Activated CD8-positive, alpha-beta memory T cell treated with anti-CD3 and anti-CD28 coated beads for 1 hour (primary cell): ENCODE data around the gene CD44.

ENCODE experiments used
- DNase-seq, 2 donors: peaks; one replicate each; pipeline ENCODE4 v3.0.0-alpha.2; 2020; ENCODE audit warnings: low read depth in 1 of 2; ENCODE audit errors: extremely low read depth in 1 of 2

The CD44 gene

DNA sequence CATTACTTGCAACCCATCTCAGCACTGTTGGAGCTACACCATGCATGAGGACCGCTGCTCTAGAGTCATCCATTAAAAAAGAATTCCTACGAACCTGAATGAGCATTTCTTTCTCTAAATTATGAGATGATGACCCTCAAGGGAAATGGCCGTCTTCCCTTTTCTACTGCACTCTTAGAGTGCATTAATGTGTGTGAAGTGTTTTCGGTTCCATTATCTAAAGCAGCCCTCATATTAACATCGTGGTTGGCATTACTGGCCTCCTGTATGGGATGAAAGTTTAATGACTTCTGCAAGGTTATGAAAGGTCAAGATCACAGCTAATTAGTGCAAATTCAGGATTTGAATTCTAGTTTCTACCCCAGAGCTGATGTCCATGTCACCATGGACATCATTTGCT is 16.7 kb downstream of the CD44 start:
- no peak for DNase-seq

DNA sequence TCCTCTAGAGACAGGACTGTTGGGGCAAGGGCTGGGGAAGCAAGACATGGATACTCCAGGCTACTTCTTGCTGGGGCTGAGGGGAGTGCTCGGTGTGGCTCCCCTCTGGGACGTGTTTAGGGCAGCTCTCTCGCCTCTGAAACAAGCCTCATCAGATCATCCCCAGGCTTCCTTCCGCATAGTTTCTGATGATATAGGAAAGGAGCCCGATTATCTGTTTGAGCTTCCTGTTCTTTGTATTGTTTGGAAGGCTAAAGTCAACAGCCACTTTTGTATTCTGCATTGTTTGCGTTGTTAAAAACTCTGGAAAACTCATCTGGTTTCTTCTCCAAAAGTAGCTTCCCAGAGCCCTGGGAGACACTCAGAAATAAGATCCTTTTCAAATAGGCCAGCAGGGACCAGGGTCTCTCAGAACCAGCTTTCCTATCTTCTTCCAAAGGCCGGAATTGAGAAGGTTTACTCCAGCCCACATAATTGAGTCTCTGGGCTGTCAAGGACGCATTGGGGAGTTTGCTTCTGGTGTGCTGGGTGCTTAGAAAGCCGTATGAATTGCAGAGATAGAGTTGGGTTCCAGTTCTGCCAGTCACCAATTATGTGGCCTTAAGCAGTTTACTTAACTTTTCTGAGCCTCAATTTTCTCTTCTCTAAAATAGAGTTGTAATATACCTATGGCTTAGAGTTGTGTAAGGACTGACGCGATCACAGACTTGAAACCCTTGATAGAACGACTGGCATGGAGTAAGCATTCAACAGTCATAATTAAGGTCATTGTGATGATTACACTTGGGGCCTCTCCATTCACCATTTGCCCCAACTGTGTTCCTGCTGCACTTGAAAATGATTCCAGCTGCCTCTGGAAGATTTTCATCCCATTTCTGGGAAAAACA is 19.1 kb downstream of the CD44 start:
- DNase-seq, result no peak

DNA sequence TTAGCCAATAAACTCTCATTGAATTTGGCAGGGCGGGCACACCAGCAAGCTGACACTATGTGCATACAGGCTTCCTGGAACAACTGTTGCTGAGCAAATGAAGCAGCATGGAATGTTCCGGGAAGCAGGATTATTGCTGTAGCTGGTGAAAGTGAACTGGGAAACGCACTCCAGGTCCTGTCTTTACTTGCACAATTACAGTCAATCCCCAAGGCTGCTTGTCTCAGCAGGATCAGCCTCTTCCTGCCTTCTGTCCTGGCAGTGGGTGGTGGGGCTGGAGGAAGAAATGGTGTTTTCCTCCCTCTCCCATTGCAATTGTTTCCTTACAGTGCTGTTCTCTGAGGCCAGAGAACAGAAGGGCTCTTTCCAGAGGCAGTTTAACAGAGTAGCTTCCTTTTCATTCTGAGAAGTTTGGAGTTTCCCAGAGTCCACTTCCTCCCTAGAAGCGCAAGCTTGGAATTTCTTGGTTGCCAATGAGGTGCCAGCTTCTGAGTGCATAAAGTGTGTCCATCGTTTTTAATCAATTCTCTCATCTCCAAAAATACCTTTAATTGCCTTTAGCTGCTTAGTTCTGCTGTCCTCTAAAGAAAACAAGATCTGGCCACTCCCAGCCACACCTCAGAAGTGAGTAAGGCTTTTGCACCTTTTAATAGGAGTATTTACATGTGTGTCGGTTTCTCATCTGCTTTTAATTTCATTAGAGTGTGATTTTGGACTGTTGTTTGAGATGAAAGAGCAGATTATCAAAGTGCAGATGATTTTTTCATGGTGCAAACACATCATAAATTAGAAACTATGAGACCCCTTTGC is 19.9 kb downstream of the CD44 start:
- DNase-seq, result no peak

DNA sequence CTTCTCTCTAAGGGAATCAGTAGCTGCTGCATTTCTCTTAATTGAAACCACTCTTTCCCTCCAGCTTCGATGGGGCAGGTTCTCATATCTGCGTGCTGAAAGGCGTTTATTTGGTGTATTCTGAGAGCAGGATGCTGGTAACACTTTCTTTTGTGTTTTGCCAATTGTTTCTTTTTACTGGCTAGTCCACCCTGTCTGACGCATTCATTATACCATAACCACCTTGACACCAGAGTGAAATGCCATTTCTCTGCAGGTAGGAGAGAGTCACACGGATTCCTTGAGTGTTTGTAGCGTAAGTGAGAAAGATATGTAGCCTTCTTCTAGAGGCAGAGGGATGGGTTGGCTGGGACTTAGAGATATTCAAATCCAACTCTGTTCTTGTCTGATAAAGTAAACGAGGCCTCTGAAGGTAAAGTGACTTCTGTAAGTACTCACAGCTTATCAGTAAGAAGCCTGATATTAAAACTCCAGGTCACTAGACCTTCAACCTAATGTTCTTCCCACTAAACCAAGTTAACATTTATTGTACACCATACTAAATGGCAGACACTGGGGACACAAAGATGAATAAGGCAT is 21.4 kb downstream of the CD44 start:
- no peak for DNase-seq

DNA sequence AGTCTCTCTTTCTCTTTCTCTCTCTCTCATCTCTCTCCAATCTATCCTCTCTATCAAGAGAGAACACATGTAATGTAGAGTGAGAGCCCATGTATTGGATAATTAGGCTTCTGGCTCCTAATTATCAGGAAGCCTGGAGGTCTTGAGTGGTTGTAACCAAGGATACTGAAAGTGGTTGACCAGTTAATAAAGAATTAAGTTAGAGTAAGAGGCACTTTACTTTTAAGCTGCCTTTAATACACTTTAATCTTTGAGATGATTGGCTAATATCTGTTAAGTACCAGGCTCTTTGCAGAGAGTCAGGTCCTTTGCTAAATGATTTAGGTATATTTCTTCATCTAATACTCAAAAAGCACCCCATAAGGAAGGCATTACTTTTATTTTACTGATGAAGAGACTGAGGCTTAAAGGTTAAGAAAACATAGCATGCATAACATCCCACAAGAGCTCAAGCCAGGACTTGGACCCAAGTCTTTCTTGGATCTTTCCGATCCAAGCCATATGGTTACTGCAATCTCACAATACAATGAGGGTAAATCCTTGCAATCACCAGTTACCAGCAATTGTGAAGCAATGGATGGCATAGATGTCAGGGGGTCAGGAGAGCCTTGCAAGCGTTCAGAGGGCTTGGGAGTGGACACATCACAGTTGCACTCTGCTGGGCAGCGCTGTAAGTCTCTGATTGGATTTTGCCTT is 22.1 kb downstream of the CD44 start:
- no peak for DNase-seq

DNA sequence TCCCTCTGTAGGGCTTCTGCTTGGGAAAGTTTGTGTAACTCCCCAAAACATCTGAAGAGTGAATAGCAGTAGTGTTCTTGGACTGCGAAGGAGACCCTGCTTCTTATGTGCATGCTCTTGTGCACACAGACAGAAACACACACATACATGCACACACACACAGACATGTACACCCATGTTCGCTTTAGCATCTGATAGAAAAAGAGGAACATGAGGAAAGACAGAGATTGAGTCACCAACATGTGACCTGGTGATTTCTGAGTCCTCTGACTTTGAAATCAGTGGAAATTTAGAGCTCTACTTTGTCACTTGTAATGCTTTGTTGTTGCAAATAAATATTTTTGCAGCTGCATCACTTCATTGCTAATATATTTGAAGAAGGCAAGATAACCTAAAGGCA is 23.8 kb downstream of the CD44 start:
- DNase-seq, result no peak

DNA sequence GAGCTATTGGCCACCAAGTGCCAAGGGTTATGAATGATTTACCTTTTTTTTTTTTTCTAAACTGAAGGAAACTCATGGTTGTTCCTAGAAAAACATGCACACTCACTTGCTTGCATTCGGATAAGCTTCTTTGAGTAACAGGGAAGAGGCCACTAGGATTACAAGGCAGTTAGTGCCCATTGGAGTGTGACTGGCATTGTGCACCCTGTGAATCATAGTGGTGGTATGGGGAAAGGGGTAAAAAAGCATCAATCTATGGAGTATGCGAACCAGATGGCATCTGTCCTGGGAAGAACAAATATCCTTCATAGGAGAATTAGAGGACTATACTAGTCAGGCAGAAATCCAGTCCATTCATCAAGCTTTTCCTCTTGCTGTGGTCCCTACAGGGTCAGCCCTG is 24.2 kb downstream of the CD44 start:
- no peak for DNase-seq

DNA sequence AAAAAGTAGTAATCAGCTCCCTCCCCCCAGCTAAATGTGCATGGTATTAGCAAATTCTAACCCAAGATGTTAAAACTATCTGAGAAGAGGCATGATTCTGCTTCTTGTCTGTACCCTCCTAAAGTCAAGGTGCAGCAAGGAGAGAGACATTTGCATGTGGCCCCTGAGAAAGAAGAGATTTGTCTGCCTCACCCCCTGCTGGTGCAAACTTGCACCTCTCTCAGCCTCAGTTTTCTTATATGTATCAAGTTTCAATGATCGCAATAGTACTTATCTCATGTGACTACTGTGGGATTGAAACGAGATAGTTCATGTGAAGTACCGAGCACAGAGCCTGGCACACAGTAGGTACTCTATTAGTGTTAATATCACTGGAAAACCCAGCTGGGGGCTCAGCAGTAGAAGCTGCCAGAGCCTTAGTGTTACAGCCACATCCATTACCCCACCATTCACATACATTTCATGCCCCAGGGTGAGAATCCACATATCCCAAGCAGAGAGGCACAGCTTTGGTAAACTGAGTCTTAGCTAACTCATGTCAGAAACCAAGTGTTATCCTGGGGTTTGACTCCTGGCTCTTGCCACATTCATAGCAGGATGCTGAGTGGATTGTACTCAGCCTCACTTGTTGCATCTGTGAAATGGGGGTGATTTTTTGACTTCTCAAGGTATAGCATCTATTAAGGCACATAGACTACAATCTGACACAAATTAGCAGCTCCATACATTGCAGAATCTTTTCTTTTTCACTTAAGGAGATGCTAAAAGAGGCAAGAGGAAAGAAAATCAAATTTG is 24.9 kb downstream of the CD44 start:
- DNase-seq, result no peak

DNA sequence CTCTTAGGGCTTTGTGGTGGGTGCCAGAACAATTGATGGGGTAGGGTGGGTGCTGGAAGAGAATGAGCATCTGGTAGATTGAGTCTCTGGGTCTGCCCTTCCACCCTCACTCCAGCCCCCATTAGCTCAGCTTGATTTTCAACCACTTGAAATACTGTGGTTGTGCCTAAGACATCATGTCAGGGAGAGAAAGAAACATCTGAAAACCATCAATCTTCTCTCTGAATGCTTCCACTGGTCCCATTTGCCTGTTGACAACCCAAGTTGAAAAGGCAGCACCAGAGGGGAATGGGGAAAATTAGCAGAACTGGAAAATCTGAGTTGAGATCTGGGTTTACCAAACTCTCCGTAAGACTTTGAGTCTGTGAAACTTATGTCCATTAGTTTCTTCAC is 26.1 kb downstream of the CD44 start:
- no peak for DNase-seq

DNA sequence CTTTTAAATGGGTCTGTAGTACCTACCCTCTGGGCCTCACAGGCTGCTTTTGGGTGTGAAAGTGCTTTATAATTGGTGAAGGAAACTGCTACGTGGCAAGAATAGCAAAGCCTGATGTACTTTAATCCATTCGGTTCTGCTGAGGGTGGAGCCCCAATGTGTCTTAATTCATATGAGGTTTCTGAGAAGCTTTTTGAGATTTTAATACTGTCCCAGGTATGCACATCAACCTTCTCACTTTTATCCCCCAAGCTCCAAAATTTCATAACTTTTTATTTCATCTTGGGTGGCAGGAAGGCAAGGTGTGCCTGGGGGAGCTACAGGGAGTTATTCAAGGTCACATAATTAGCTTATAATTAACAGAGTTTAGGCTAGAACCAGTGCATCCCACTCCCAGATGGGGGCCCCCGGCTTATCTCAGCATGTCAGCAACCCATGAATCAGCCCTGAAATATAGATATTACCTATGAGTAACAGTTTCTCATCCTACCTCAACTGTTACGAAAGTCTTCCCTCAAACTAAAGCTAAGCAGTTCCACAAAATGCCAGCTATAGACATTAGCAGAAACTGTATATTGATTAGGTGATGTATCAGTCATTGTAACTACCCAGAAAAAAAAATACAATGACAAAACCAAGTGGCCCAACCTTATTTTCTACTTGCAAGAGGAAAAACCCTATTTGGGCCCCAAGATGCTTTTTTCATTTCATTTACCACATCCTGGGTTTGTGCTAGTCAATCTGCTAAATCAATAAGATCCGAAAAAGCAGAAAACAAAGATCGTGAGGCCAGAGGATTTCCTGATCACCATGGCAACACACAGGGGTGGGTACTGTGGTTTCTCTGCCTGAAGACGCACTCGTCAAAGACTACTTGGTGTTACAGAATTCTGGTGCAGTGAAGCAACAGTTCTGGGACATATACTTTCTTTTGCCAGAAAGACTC is 26.7 kb downstream of the CD44 start:
- peak; percentile 67 to 71 for DNase-seq

DNA sequence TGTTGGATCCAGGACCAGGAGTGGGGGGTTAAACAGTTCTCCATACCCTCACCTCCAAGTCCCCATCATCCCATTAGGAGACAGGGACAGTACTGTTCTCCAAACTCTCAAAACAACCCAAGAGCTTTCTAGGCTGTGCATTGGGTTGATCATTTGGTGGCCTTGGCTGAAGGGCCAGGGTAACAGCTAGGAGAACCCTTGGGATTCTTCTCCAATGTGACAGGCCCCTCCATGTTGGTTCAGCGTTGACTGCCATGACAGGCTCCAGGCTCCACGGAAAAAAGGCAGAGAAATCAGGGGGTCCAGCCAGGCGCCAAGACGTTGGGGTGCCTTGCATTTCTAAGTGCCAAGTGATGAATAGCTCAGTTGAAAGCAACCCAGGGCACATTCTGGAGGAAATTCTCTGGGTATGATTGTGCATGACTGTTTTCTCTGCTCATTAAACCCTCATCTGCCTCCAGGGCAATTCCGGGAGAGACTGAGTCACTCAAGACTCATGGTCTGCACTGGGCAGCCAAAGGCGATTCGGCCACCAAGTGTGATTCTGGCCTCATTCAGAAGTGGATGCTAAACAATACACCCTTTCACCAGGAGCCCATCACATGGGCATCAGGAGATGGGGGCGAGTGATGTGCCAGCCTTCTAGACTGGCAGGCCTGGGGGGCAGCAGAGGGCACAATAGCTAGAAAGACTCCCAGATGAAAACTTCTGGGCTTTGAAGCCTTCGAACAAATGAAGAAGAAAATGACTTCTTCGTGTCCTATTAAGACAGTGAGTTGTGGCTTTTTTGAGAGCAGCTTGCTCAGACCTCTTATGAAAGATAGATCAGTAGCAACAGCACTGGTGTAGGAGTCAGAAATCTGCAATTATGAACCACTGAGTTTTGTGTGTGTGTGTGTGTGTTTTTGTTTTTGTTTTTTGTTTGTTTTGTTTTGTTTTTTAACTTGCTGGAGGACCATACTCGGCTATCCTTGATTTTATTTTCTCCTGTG is 27.7 kb downstream of the CD44 start:
- no peak for DNase-seq

DNA sequence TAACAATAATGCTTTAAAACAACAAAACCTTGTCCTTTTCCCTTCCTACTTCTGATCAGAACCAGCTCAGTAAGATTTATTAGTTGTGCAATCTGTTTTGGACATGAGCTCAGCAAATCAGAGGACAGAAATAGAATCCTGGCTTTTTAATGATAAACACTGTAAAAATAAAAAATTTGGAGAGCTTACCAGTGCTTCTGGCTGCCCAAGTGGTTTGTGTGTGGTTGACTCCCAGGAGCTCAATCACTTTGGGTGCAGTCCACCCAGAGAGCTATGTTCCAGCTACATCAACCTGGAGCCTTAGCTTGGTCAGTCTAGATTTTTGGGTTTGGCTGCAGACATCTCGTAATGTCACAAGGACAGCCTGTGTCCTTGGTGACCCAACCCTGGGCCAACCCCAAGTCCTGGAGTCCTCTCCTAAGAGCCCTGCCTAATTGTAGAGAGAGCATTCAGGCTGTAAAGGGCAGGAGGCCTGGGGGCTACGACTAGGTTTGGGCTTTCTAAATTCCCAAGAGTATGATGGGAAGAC is 28.5 kb downstream of the CD44 start:
- DNase-seq, result no peak

DNA sequence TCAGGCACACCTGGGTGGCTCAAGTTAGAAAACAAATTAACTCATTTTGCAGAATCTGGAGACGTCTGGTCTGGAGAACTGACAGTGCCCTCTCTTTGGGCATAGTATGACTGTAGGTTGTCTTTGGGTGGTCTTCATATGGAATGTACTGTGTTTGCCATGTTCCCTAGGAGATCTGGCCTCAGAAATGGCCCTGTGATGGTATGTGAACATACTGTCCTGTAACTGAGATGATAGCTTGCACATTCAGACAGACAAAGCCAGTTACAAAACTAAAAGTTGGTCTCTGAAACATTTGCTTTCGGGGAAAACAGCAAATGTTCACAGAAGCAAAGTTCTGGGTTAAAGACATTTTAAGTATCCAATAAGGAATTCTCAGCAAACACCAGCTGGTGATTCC is 29.7 kb downstream of the CD44 start:
- DNase-seq, result no peak

DNA sequence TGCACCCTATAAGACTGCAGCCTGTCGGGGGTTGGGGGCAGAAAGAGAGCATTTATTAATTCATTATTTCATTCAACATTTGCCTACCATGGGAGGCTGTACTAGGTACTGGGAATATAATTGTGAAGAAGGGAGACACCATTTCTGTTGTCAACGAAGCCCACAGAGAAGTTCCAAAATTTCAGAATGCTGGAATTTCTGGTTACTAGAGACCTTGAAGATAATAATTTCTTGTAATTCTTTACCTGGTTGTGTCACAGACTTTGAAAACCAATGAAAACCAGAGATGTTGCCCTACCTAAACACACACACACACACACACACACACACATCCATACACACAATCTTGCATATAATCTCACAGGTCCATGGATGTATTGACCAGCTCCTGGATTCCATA is 30.1 kb downstream of the CD44 start:
- DNase-seq, result no peak

DNA sequence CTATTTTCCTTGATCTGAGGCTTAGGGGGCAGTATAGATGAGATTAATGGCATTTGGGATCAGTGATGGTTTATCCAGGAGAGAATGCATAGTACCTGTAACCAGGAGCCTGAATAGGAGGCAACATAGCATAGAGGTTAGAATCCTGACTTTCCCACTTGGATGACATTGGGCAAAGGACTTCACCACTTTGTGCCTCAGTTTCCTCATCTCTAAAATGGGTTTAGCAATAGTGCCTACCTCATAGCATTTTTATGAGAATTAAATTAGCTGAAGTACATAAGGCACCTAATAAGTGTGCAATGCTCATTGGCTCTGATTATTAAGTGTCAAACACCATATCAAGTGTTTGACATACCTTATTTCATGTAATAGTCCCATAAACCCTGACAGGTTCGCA is 30.8 kb downstream of the CD44 start:
- no peak for DNase-seq

DNA sequence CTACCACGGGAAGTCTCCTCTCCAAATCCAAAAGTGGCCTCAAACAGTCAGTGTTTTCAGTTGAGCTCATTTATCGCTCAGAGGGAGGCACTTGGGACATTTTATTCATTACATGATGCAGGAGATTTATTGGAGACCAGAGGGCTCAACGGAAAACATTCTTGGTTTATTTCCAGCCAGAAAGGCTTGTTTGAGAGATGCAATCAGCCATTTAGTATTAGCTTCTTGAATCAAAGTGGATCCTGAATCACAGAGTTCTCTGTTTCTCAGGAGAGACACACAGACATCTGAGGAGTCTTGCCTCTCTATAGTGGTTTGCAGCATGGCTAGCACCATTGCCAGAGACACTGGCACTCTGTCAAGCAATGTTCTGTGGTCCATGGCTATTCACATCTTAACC is 31.5 kb downstream of the CD44 start:
- no peak for DNase-seq

DNA sequence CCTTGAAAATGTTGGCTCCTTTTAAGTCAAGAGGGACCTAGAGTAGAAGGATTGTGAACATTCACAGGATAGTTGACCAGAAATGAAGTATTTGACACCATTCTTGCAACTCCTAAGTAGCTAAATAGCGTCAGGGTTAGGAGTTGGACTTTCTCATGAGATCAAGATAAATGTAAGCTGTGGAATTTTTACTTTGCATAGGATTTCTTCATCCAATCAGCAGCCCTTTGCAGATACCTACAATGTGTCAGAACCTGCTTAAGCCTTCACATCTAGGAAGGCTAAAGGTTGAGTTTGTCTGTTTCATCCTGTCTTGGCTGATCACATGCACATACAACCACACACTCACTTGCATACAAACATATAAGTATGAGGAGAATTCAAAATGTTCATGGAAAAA is 32.3 kb downstream of the CD44 start:
- no peak for DNase-seq

DNA sequence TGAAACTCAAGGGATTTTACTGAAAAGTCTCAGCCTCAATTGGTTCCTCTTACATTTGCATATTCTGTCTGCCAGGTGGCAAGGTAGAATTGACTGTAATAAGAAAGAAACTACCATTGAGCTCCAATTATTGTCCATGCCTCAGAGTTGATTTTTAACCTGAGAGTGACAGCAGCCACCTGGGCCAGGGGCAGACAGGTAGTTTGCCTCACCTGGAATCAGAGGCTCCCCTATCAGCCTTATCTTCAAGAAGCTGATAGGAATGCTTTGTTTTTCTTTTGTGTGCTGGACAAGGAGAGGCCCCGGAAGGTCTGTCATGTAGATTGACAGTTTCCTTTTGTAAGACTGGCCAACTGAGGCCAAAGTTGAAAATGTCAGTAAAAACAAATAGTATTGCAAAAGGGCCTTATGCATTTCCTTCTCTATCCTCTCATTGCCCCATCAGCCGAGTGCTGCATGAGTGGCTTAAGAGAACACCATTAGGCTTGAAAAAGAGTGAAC is 34.1 kb downstream of the CD44 start:
- DNase-seq, result no peak
